GM12878 (cell line): Measurements from ENCODE around the gene TCF12. TPM values are rescaled to one million over a fixed set of nuclear protein-coding genes. Genes with fewer than 3 reads are reported as not detected.

Experiments used
- ATAC-seq: fragments of 200-7000 bp; cut with Tn5 transposase; 3 replicates; pipeline ENCODE4 v1.9.1; 2020; ENCODE audit warnings: mild to moderate bottlenecking, moderate library complexity
- BruUV-seq: library from RNA; stranded (reverse); fragments of 400-500 nt; replicated peaks from 2 replicates; lab custom pipeline; 2021; lab: Mats Ljungman, UMichigan
- CTCF ChIA-PET: fragments of 300-600 bp; sonication (Branson Sonifier 250); formaldehyde crosslinking; extraction: SDS; loops from one replicate; lab custom pipeline; 2021; ENCODE audit warnings: inconsistent platforms; lab: Yijun Ruan, JAX
- POLR2A ChIA-PET: fragments of 350-600 bp; formaldehyde crosslinking; extraction: SDS; loops from one replicate; lab custom pipeline; 2021; ENCODE audit warnings: inconsistent platforms; lab: Charles Lee
- RAD21 ChIA-PET: fragments of 300-600 bp; sonication (Branson Sonifier 250); formaldehyde crosslinking; loops from one replicate; lab custom pipeline; 2023; ENCODE audit warnings: antibody characterized with exemption; ENCODE audit not compliant: unreplicated experiment; lab: Charles Lee
- SMC1A ChIA-PET: fragments of 300-600 bp; sonication (Branson Sonifier 250); formaldehyde crosslinking; loops from one replicate; lab custom pipeline; 2023; ENCODE audit not compliant: unreplicated experiment, uncharacterized antibody; lab: Charles Lee
- DNase-seq: peaks from one replicate; pipeline ENCODE4 v3.0.0-alpha.2; 2011; ENCODE audit warnings: low read depth, low spot score
- FAIRE-seq: peaks from 3 replicates; lab custom pipeline; 2011; peaks lifted over from hg19 to GRCh38; lab: Jason Lieb, UNC
- H2AFZ ChIP-seq: 2 replicates; pipeline ENCODE4 v1.6.0; 2011; ENCODE audit warnings: low read depth, low read length, control low read depth; ENCODE audit not compliant: control insufficient read depth
- H3K27ac ChIP-seq: 2 replicates; pipeline ENCODE4 v1.5.1; 2011; ENCODE audit warnings: control low read depth; ENCODE audit not compliant: control insufficient read depth, insufficient read depth
- H3K27me3 ChIP-seq, 2 experiments: replicated peaks in 1 of 2; 2 replicates each; pipeline versions ENCODE4 v1.6.0 to v1.6.1; 2011; ENCODE audit warnings: low read length in 1 of 2; ENCODE audit not compliant: control insufficient read depth in 2 of 2, insufficient read depth in 2 of 2
- H3K36me3 ChIP-seq, 2 experiments: 2 replicates each; pipeline ENCODE4 v1.5.1; 2011; ENCODE audit warnings: low read length in 1 of 2; ENCODE audit not compliant: control insufficient read depth in 2 of 2, insufficient read depth in 2 of 2
- H3K4me1 ChIP-seq: 2 replicates; pipeline ENCODE4 v1.6.1; 2011; ENCODE audit warnings: mild to moderate bottlenecking, low read length, moderate library complexity, mixed read lengths; ENCODE audit not compliant: control insufficient read depth, insufficient read depth
- H3K4me2 ChIP-seq: 2 replicates; pipeline ENCODE4 v1.6.0; 2011; ENCODE audit warnings: control low read depth; ENCODE audit not compliant: control insufficient read depth, insufficient read depth
- H3K4me3 ChIP-seq: fragments of 200-600 bp; sonication (generic); 2 replicates; pipeline ENCODE4 v1.5.1; 2016
- H3K79me2 ChIP-seq: 2 replicates; pipeline ENCODE4 v1.6.0; 2011; ENCODE audit warnings: low read length; ENCODE audit not compliant: control insufficient read depth, insufficient read depth
- H3K9ac ChIP-seq: 2 replicates; pipeline ENCODE4 v1.8.0; 2011; ENCODE audit warnings: low read length, control low read depth, mixed read lengths; ENCODE audit not compliant: control insufficient read depth, insufficient read depth
- H3K9me3 ChIP-seq: replicated peaks from 3 replicates; pipeline ENCODE4 v1.5.1; 2011; ENCODE audit warnings: mild to moderate bottlenecking, low read length; ENCODE audit not compliant: control insufficient read depth, insufficient read depth
- H4K20me1 ChIP-seq: 2 replicates; pipeline ENCODE4 v1.6.0; 2011; ENCODE audit not compliant: control insufficient read depth, insufficient read depth
- BMI1 ChIP-seq: fragments of 450-650 bp; IDR thresholded peaks from 2 replicates; pipeline ENCODE4 v1.6.1; 2016; ENCODE audit warnings: mild to moderate bottlenecking, moderate library complexity, borderline replicate concordance
- ETV6 ChIP-seq, 2 experiments: fragments of 450-650 bp in 1 of 2; IDR thresholded peaks in 1 of 2; conservative IDR thresholded peaks in 1 of 2; 2 replicates each; pipeline ENCODE4 v1.6.1; 2014; ENCODE audit warnings: antibody characterized with exemption in 1 of 2, borderline replicate concordance in 1 of 2, low read depth in 1 of 2, mild to moderate bottlenecking in 1 of 2, moderate library complexity in 1 of 2
- MYB ChIP-seq: fragments of 150-350 bp; IDR thresholded peaks from 2 replicates; pipeline ENCODE4 v1.6.1; 2014; ENCODE audit warnings: mild to moderate bottlenecking, low read depth, low read length, borderline replicate concordance
- WGBS: methylation state at CpG from one replicate; pipeline ENCODE4 v1.1.6; 2016; ENCODE audit warnings: low lambda C conversion rate; ENCODE audit not compliant: insufficient replicate concordance, insufficient coverage; ENCODE audit errors: missing lambda C conversion rate; 5-methylcytosine and 5-hydroxymethylcytosine counted together
- in situ Hi-C: fragments of 300-500 bp; cut with MboI; formaldehyde crosslinking; loops from 9 replicates; pipeline ENCODE4 v1.14.3; 2018; ENCODE audit warnings: mixed read lengths
- intact Hi-C: fragments of 100-400 bp; cut with micrococcal nuclease; formaldehyde crosslinking; loops from one replicate; pipeline ENCODE4 v1.14.2; 2022; ENCODE audit not compliant: unreplicated experiment
- polyA plus RNA-seq, 11 experiments: library from polyadenylated mRNA; depleted of rRNA in 4 of 11; unstranded in 6 of 11; stranded (reverse) in 5 of 11; fragments of >200 nt; fragmentation: Nextera tagmentation in 4 of 11; fragmentation: Illumina TruSeq in 1 of 11; extraction: Ambion mirVana in 4 of 11; extraction: Trizol in 1 of 11; gene quantifications; 1 replicate in 1 of 11; 2 replicates in 10 of 11; pipeline versions ENCODE4 v1.2.1 to v1.2.3, GENCODE V29; 2011 to 2016; ENCODE audit warnings: inconsistent platforms in 2 of 11, missing spikeins in 2 of 11, low read depth in 1 of 11
- total RNA-seq, 4 experiments: library from RNA; depleted of rRNA in 3 of 4; stranded (reverse); fragments of >200 nt in 3 of 4; fragmentation: Illumina TruSeq in 1 of 4; extraction: Trizol in 1 of 4; gene quantifications; 2 replicates each; pipeline versions ENCODE4 v1.2.1 to v1.2.3, GENCODE V29; 2013 to 2021
- TF ChIP-seq, protein P1 (sequence below): IDR thresholded peaks from 2 replicates; pipeline ENCODE4 v1.6.1; 2011; ENCODE audit warnings: borderline replicate concordance, low read depth, mild to moderate bottlenecking, moderate library complexity, low read length; ENCODE audit not compliant: insufficient read depth, poor library complexity, severe bottlenecking
- TF ChIP-seq, protein P2 (sequence below): IDR thresholded peaks from 2 replicates; pipeline ENCODE4 v1.6.1; 2011; ENCODE audit warnings: low read depth, mild to moderate bottlenecking, low read length, moderate library complexity, borderline replicate concordance; ENCODE audit errors: extremely low read depth

TCF12 gene
- total and polyA plus RNA-seq, 10 of the 15 experiments (the other 5 are each of a cell fraction or from before 2014, with no cell fraction given), result 8.2 to 70.9 (median 49.5) TPM

- Histone ChIP-seq H3K4me2 (no peak overlapping the region), H3K27me3 (no peaks in the 10 kb centered on the region), H3K4me1 (no peaks in the 10 kb centered on the region), H3K9ac (no peak overlapping the region), H3K79me2 (no peaks in the 10 kb centered on the region), H3K27ac (no peak overlapping the region), H3K36me3 (peaks cover 0 to 12% of the 10 kb centered on the region in 2 experiments; a peak in 2 of 4 replicates), H3K9me3 (no peaks in the 10 kb centered on the region; the same call in 2 of the 3 replicates), H4K20me1 (no peaks in the 10 kb centered on the region), H2AFZ (no peak overlapping the region), H3K4me3 (no peak overlapping the region)
- intact Hi-C loops, result no loop called here
- FAIRE-seq, result no peak
- TF ChIP-seq, protein P1, sequence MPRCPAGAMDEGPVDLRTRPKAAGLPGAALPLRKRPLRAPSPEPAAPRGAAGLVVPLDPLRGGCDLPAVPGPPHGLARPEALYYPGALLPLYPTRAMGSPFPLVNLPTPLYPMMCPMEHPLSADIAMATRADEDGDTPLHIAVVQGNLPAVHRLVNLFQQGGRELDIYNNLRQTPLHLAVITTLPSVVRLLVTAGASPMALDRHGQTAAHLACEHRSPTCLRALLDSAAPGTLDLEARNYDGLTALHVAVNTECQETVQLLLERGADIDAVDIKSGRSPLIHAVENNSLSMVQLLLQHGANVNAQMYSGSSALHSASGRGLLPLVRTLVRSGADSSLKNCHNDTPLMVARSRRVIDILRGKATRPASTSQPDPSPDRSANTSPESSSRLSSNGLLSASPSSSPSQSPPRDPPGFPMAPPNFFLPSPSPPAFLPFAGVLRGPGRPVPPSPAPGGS, result peak; percentile 38
- TF ChIP-seq, protein P2, sequence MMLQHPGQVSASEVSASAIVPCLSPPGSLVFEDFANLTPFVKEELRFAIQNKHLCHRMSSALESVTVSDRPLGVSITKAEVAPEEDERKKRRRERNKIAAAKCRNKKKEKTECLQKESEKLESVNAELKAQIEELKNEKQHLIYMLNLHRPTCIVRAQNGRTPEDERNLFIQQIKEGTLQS, result no peak
- TF ChIP-seq ETV6 (conservative IDR thresholded peaks at IDR 0.05 in 1 of 2, IDR thresholded peaks at IDR 0.05 in 1 of 2; ENCODE audit: borderline replicate concordance in 1 of 2, low read depth in 1 of 2), result no peak
- no peak for TF ChIP-seq BMI1
- no peak for TF ChIP-seq MYB
- 28% methylated on average over 2 of the region's 2 CpGs for WGBS
- CTCF ChIA-PET, result interaction anchor here (0.6 to 0.9 kb wide), 2 partner anchors 20 to 47 kb away, joined by 3 to 4 read pairs; no protein-coding TSS in a partner anchor
- SMC1A ChIA-PET, result interaction anchor here (1.0 to 3.5 kb wide), 3 partner anchors 13 to 362 kb away, joined by 3 to 14 read pairs (median 5); no protein-coding TSS in a partner anchor
- RAD21 ChIA-PET, result interaction anchor here (1.2 kb wide), 1 partner anchor 141 kb away, joined by 4 read pairs; no protein-coding TSS in a partner anchor
- BruUV-seq, result no TSS peak
- no peak for ATAC-seq
- DNase-seq, result no peak
- POLR2A ChIA-PET, result no interaction called here
- in situ Hi-C loops, result no loop called here
Observed at GRCh38 chr15:57165992-57166391, 247.5 kb downstream of the TCF12 start.
